ENCODE measurements around the gene STPG4.

GRCh38 chr2:47069628-47070154 is 85.4 kb downstream of the STPG4 start:
- no peak for TF ChIP-seq POLR2A (IDR thresholded peaks at IDR 0.05)
- TF ChIP-seq CTCF (IDR thresholded peaks at IDR 0.05), result no peak

All from Peyer's patch (tissue), 4 donors.